ENCODE measurements around the gene NOS3.
A peak's percentile ranks its signal among the peaks of the same experiment; 100 is the strongest.
"Not testable (repeated sequence)": the region's sequence is repeated elsewhere in the genome, so short reads cannot be mapped to it uniquely, and the experiment has no call there.

NOS3 gene

GRCh38 chr7:151017370-151017952 lies 26.6 kb downstream of the NOS3 start:
- no peak for DNase-seq (ENCODE audit: low read depth)

- DNase-seq (ENCODE audit: low read depth) = peak; percentile 57
These were observed 27.2 kb downstream of the NOS3 start for GRCh38 chr7:151017953-151018420.

GRCh38 chr7:151018421-151019129 lies 27.8 kb downstream of the NOS3 start:
- no peak for DNase-seq (ENCODE audit: low read depth)

- DNase-seq (ENCODE audit: low read depth) = no peak
These were observed 28.3 kb downstream of the NOS3 start for GRCh38 chr7:151019130-151019447.

- DNase-seq (ENCODE audit: low read depth) = no peak
These were observed 29.4 kb downstream of the NOS3 start for GRCh38 chr7:151020231-151020630.

GRCh38 chr7:151023232-151023631 lies 32.4 kb downstream of the NOS3 start:
- no peak for DNase-seq (ENCODE audit: low read depth)

GRCh38 chr7:151024435-151025056 lies 33.7 kb downstream of the NOS3 start, which contains the start of gene ATG9B:
Gene ATG9B (minus strand): TSS chr7:151024494. CDS start chr7:151024423, 71 bp downstream.
- no peak for DNase-seq (ENCODE audit: low read depth)

GRCh38 chr7:151025924-151026671 lies 35.3 kb downstream of the NOS3 start:
- DNase-seq (ENCODE audit: low read depth) = peak; percentile 54

- DNase-seq (ENCODE audit: low read depth) = not testable (repeated sequence)
These were observed 36.2 kb downstream of the NOS3 start for GRCh38 chr7:151026771-151027727.

GRCh38 chr7:151027728-151028130 lies 36.9 kb downstream of the NOS3 start:
- DNase-seq (ENCODE audit: low read depth) = not testable (repeated sequence)

GRCh38 chr7:151028131-151028947 lies 37.5 kb downstream of the NOS3 start, which contains the start of gene ABCB8:
Gene ABCB8 (plus strand): TSS chr7:151028450. CDS start chr7:151028516, 66 bp downstream.
- DNase-seq (ENCODE audit: low read depth) = peak; percentile 98

GRCh38 chr7:151028948-151029501 lies 38.2 kb downstream of the NOS3 start:
- no peak for DNase-seq (ENCODE audit: low read depth)

- DNase-seq (ENCODE audit: low read depth) = no peak
These were observed 40.2 kb downstream of the NOS3 start for GRCh38 chr7:151031011-151031410.

- no peak for DNase-seq (ENCODE audit: low read depth)
These were observed 42.4 kb downstream of the NOS3 start for GRCh38 chr7:151032936-151033863.

- no peak for DNase-seq (ENCODE audit: low read depth)
These were observed 43.0 kb downstream of the NOS3 start for GRCh38 chr7:151033864-151034249.

- no peak for DNase-seq (ENCODE audit: low read depth)
These were observed 43.7 kb downstream of the NOS3 start for GRCh38 chr7:151034312-151035025.

GRCh38 chr7:151035026-151035717 lies 44.4 kb downstream of the NOS3 start:
- no peak for DNase-seq (ENCODE audit: low read depth)

- no peak for DNase-seq (ENCODE audit: low read depth)
These were observed 45.1 kb downstream of the NOS3 start for GRCh38 chr7:151035902-151036301.

Measured in ELR (cell line).